Thyroid gland (tissue), 4 donors: ENCODE measurements around the gene MUC6. TPM values are rescaled to one million over a fixed set of nuclear protein-coding genes. Genes with fewer than 3 reads are reported as not detected.

Source experiments
- DNase-seq, 2 donors: peaks; one replicate each; pipeline ENCODE4 v3.0.0-alpha.2; 2019
- H3K27ac ChIP-seq, 3 donors: fragments of 200-600 bp; sonication (generic); 1 replicate in 2 of 3; 2 replicates in 1 of 3; pipeline ENCODE4 v1.5.1; 2016 to 2019; ENCODE audit warnings: mild to moderate bottlenecking in 1 of 3, moderate library complexity in 1 of 3
- H3K27me3 ChIP-seq: fragments of 200-600 bp; sonication (generic); one replicate; pipeline ENCODE4 v1.5.1; 2019
- H3K36me3 ChIP-seq, 2 donors: fragments of 200-600 bp; sonication (generic); one replicate each; pipeline ENCODE4 v1.5.1; 2016 to 2019
- H3K4me1 ChIP-seq, 2 donors: fragments of 200-600 bp; sonication (generic); one replicate each; pipeline ENCODE4 v1.5.1; 2017 to 2019
- H3K4me3 ChIP-seq, 3 donors: fragments of 200-600 bp; sonication (generic); replicated peaks in 1 of 3; 1 replicate in 2 of 3; 2 replicates in 1 of 3; pipeline ENCODE4 v1.5.1; 2016; ENCODE audit warnings: mild to moderate bottlenecking in 1 of 3
- H3K9me3 ChIP-seq: fragments of 200-600 bp; sonication (generic); one replicate; pipeline ENCODE4 v1.5.1; 2017
- POLR2A ChIP-seq, 2 donors: fragments of 450-650 bp; IDR thresholded peaks; one replicate each; pipeline ENCODE4 v1.6.1; 2017; ENCODE audit warnings: antibody characterized with exemption in 2 of 2, mild to moderate bottlenecking in 2 of 2, moderate library complexity in 1 of 2
- WGBS, 2 donors: methylation state at CpG; one replicate each; pipeline ENCODE4 v1.1.5; 2017; 5-methylcytosine and 5-hydroxymethylcytosine counted together
- intact Hi-C: fragments of 100-400 bp; cut with DNase I; formaldehyde crosslinking; loops from one replicate; pipeline ENCODE4 v1.15.1; 2023
- total RNA-seq, 4 donors: library from RNA; depleted of rRNA; stranded (reverse); fragments of >200 nt; gene quantifications; one replicate each; pipeline ENCODE4 v1.2.3, GENCODE V29; 2016
- TF ChIP-seq, protein P1 (sequence below), 6 experiments: fragments of 200-600 bp in 3 of 6; fragments of 450-650 bp in 3 of 6; sonication (generic) in 3 of 6; IDR thresholded peaks; one replicate each; pipeline ENCODE4 v1.5.1; 2016 to 2019; ENCODE audit warnings: antibody characterized with exemption in 6 of 6, mild to moderate bottlenecking in 2 of 6, inconsistent platforms in 1 of 6, moderate library complexity in 1 of 6

The MUC6 gene
- total RNA-seq, 4 donors from 2014 or later, result not detected

DNA sequence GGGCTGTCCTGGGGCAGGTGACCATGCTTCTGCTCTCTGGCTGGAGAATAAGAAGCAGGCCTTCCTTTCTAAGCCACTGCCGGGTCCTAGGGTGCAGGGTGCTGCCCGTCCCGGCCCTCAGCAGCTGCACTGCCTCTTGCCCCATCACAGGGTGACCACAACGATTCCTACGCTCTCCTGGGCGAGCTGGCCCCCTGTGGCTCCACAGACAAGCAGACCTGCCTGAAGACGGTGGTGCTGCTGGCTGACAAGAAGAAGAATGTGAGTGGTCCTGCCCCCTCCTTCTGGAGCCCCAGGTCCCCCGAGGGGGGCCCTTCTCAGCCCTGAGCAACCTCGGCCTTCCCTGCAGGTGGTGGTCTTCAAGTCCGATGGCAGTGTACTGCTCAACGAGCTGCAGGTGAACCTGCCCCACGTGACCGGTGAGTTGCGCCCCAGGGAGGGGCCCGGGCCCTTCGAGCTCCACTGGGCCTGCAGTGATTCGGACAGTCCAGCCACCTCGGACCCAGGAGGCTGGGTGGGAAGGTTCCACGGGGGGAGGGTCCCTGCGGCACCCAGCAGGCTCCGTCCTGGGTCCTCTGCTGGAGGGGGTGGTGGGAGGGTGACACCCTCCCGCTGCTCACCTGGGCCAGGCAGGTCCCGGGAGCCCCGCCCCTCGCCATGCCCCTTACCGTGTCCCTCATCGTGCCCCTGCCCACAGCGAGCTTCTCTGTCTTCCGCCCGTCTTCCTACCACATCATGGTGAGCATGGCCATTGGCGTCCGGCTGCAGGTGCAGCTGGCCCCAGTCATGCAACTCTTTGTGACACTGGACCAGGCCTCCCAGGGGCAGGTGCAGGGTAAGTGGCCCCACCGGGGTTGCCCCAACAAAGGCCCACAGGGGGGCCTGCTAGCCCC, 46.5 kb upstream of the MUC6 start:
- no peak for DNase-seq
- no peaks in the 10 kb centered on the region for H3K4me1 ChIP-seq
- H3K27me3 ChIP-seq, result no peaks in the 10 kb centered on the region
- no peak for TF ChIP-seq POLR2A (IDR thresholded peaks at IDR 0.05)
- TF ChIP-seq, protein P1, sequence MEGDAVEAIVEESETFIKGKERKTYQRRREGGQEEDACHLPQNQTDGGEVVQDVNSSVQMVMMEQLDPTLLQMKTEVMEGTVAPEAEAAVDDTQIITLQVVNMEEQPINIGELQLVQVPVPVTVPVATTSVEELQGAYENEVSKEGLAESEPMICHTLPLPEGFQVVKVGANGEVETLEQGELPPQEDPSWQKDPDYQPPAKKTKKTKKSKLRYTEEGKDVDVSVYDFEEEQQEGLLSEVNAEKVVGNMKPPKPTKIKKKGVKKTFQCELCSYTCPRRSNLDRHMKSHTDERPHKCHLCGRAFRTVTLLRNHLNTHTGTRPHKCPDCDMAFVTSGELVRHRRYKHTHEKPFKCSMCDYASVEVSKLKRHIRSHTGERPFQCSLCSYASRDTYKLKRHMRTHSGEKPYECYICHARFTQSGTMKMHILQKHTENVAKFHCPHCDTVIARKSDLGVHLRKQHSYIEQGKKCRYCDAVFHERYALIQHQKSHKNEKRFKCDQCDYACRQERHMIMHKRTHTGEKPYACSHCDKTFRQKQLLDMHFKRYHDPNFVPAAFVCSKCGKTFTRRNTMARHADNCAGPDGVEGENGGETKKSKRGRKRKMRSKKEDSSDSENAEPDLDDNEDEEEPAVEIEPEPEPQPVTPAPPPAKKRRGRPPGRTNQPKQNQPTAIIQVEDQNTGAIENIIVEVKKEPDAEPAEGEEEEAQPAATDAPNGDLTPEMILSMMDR (IDR thresholded peaks at IDR 0.05), result no peak
- 81 to 82% methylated on average over 14 to 17 of the region's 33 CpGs for WGBS, 2 donors
- H3K27ac ChIP-seq, result no peak overlapping the region
- intact Hi-C loops, result no loop called here
- H3K4me3 ChIP-seq, result no peak overlapping the region
- no peaks in the 10 kb centered on the region for H3K9me3 ChIP-seq
- no peaks in the 10 kb centered on the region for H3K36me3 ChIP-seq

DNA sequence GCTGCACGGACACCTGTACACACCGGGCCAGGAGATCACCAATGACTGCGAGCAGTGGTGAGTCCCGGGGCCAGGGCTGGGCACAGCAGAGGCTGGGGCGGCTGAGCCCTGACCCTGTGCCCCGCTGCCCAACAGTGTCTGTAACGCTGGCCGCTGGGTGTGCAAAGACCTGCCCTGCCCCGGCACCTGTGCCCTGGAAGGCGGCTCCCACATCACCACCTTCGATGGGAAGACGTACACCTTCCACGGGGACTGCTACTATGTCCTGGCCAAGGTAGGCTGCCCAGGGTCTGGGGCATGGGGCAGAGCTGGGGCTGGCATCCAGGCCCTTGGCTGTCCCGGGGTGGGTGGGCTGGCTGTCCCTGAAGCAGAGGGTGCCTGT, 45.8 kb upstream of the MUC6 start:
- H3K4me1 ChIP-seq, result no peaks in the 10 kb centered on the region
- no peaks in the 10 kb centered on the region for H3K36me3 ChIP-seq
- no peak overlapping the region for H3K27ac ChIP-seq
- no peak for DNase-seq
- no peaks in the 10 kb centered on the region for H3K27me3 ChIP-seq
- 90% methylated on average over 2 of the region's 14 CpGs; no CpG with 5 or more reads in 1 of the 2 donors for WGBS, 2 donors
- H3K4me3 ChIP-seq, result no peak overlapping the region
- TF ChIP-seq, protein P1 (IDR thresholded peaks at IDR 0.05), result no peak
- TF ChIP-seq POLR2A (IDR thresholded peaks at IDR 0.05), result no peak
- intact Hi-C loops, result no loop called here
- H3K9me3 ChIP-seq, result no peaks in the 10 kb centered on the region

DNA sequence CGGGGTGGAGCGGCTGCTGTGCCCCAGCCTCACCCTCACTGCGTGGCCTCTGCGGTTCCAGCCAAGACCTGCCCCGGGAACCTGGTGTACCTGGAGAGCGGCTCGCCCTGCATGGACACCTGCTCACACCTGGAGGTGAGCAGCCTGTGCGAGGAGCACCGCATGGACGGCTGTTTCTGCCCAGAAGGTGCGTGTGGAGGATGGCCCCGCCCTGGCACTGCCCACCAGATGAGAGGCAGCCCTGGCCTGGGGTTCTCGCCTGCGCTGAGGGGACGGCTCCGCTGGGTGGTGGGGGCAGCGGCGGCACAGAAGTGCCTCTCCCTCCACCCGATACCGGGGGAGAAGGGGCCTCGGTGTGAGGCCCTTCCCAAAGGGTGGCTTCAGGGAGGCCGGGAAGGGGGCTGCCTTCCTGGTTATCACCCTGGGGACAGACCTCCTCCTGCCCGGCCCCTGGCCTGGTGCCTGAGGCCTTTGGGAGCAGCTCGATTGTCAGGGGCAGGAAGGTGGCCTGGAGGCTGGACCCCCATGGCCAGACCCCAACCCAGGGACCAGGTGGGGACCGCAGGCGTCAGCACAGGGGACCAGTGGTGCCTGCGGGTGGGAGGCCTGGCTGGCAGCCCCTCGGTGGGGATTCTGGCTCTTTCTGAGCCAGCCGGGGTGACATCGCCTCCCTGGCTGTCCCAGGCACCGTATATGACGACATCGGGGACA, 45.2 kb upstream of the MUC6 start:
- no peak for TF ChIP-seq POLR2A (IDR thresholded peaks at IDR 0.05)
- TF ChIP-seq, protein P1 (IDR thresholded peaks at IDR 0.05), result no peak
- Histone ChIP-seq H3K27me3 (no peaks in the 10 kb centered on the region), H3K4me3 (no peak overlapping the region), H3K27ac (no peak overlapping the region), H3K4me1 (no peaks in the 10 kb centered on the region), H3K36me3 (no peaks in the 10 kb centered on the region), H3K9me3 (no peaks in the 10 kb centered on the region)
- intact Hi-C loops, result no loop called here
- 70 to 76% methylated on average over 2 to 21 of the region's 33 CpGs for WGBS, 2 donors
- DNase-seq, result no peak

DNA sequence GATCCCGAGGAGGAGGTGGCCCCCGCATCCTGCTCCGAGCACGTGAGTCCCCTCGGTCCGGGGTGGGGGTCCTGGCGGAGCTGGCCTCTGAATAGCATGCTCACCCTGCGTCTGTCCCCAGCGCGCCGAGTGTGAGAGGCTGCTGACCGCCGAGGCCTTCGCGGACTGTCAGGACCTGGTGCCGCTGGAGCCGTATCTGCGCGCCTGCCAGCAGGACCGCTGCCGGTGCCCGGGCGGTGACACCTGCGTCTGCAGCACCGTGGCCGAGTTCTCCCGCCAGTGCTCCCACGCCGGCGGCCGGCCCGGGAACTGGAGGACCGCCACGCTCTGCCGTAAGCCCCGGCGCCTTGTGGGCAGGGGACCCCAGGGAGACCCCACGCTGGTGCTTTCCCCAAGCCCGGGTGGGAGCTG, 41.7 kb upstream of the MUC6 start:
- Histone ChIP-seq H3K4me3 (no peak overlapping the region), H3K9me3 (no peaks in the 10 kb centered on the region), H3K27me3 (no peaks in the 10 kb centered on the region), H3K4me1 (no peaks in the 10 kb centered on the region), H3K27ac (no peak overlapping the region), H3K36me3 (no peaks in the 10 kb centered on the region)
- intact Hi-C loops, result no loop called here
- WGBS, 2 donors, result no CpG with 5 or more reads among the region's 39 CpGs
- no peak for DNase-seq
- no peak for TF ChIP-seq POLR2A (IDR thresholded peaks at IDR 0.05)
- TF ChIP-seq, protein P1 (IDR thresholded peaks at IDR 0.05), result no peak
